CMK (cell line): ENCODE results near the gene LSM5.

Source experiments
- DNase-seq: peaks from one replicate; pipeline ENCODE4 v3.0.0-alpha.2; 2010; ENCODE audit warnings: low read depth

LSM5 gene

DNA sequence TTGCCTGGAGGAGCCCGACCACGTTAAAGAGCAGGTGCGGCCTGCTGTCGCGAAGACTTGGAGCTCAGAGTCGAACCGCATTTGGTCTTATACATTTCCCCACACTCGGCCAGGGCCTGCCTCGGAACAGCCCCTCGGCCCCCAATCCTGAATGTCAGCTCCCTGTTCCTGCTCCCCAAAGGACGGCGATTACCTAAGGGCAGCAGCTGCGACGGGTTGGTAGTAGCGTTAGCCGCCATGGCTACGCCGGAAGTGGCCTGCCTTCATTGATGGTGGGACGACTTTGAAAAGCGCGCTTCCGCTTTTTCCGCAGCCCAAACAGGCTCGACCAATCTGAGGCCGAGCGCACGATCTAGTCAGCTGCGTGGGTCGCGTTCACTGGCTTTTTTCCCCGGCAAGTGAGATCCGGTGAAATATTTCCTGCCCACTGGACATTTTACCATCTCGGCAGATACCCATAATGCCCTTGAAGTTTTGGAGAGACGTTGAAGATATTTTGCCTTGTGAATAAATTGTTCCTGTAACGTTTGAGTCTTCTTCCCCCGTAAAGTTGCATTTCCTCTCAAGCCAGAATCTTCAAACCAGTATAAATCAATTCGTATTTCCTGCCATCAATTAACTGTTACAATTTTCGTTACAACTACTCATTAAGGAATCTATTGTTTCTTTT is at the start of gene LSM5:
TSS of gene LSM5 (minus strand) at position 254 of the 670 bp plus-strand sequence. CDS start at position 239, 15 bp downstream.
- peak; percentile 71 for DNase-seq

GRCh38 chr7:32539366-32539765 is 49.2 kb upstream of the LSM5 start:
- no peak for DNase-seq

- no peak for DNase-seq
Measured at GRCh38 chr7:32537760-32538159, 47.6 kb upstream of the LSM5 start.

GRCh38 chr7:32536585-32536984 is 46.4 kb upstream of the LSM5 start:
- DNase-seq: no peak

DNA sequence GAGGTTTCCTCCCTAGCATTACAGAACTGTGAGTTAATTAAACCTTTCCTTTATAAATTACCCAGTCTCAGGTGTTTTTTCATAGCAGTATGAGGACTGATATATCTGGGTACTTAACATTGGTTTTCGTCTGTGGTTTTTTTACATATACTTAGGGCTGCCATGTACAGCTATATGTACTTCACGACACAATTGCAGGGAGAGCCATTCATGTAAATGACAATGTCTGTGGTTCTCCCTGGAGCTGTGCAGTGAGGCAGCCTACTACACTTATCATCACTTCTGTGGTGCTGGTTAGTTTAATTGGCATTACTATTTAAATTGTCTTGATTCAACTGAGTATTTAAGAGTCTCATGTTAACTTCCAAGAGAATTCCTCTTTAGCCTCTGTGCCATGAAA is 45.8 kb upstream of the LSM5 start:
- DNase-seq: no peak

DNA sequence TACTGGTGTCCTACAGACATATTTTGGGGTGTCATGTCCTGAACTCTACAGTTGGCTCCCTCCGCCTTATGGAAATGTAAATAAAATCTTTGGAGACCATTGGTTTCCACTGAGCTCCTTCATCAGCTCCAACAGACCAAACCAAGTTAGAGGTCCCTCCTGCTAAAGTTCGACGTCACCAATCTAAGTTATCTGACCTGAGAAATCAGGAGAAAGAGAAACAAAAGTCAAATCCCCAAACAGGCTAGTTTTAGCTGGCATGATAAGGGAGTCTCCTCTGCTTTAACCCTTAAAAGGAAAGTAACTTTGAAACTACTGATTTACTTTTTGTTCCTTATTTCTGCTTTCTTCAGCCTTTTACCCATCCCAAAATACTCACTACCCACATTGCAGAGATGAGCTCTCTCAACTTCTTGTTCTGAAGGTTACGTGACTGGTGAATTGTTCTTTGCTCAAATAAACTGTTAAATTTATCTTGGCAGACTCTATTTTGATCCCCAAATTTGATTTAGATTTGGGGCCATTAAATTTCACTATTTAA is 45.1 kb upstream of the LSM5 start:
- DNase-seq: no peak

- DNase-seq: no peak
Measured at GRCh38 chr7:32533276-32534029, 43.3 kb upstream of the LSM5 start.

DNA sequence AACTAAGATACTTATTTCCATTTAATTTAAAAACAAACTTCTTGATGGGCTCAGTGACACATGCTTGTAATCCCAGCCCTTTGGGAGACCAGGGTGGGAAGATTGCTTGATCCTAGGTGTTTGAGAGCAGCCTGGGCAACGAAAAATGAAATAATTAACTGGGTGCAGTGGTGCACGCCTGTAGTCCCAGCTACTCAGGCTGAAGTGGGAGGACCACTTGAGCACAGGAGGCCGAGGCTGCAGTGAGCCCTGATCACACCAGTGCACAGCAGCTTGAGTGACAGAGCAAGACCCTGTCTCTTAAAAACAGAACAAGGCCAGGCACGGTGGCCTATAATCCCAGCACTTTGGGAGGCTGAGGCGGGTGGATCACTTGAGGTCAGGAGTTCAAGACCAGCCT is 42.5 kb upstream of the LSM5 start:
- no peak for DNase-seq

DNA sequence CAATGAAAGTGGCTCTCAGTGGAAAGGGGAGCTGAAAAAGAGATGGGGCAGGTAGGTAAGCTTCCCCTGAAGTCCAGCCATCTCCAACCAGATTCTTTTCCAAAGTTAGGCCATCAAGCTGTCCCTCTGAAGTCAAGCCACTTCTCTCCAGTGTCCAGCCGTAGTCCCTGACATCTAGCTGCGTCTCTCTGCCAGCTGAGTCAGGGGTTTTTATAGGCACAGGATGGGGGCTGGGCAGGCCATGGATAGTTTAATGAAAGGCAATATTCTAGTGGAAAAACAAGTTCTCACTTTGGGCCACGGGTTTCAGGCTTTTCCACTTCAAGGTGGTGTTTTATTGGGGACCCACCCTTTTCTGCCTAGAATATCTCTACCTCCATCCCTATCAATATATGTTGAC is 41.9 kb upstream of the LSM5 start:
- no peak for DNase-seq

GRCh38 chr7:32531402-32531801 is 41.2 kb upstream of the LSM5 start:
- DNase-seq: no peak

- no peak for DNase-seq
Measured at GRCh38 chr7:32525839-32526238, 35.7 kb upstream of the LSM5 start.

DNA sequence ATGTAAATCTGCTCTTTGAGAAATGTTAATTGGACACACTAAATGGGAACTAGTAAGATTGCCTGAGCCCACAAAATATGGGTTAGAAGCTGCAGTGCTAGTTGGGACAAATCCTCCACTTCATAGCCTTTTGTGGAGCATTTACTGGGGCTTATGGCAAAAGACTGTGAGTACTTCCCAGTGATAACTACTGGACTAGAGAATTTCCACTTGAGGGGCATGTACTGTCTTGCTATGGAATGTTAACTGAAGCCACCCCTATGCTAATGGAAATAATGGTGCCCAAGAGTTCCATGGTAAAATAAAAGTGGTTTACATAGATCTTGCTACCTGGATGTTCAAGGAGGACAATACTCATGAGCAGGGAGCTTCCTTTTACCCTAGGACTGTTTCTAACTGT is 34.5 kb upstream of the LSM5 start:
- DNase-seq: no peak

GRCh38 chr7:32522746-32523530 is 32.8 kb upstream of the LSM5 start:
- DNase-seq: no peak

DNA sequence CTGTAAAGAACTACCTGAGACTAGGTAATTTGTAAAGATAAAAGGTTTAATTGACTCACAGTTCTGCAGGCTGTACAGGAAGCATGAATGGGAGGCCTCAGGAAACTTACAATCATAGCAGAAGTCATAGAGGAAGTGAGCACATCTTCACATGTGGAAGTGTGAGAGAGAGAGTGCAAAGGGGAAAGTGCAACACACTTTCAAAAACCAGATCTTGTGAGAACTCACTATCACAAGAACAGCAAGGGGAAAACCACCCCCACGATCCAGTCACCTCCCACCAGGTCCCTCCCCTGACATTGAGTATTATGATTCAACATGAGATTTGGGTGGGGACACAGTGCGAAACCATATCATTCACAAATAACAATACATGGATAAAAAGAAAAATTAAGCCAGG is 29.6 kb upstream of the LSM5 start:
- DNase-seq: no peak

GRCh38 chr7:32518534-32519140 is 28.5 kb upstream of the LSM5 start:
- no peak for DNase-seq

- DNase-seq: no peak
Measured at GRCh38 chr7:32516551-32517100, 26.4 kb upstream of the LSM5 start.

DNA sequence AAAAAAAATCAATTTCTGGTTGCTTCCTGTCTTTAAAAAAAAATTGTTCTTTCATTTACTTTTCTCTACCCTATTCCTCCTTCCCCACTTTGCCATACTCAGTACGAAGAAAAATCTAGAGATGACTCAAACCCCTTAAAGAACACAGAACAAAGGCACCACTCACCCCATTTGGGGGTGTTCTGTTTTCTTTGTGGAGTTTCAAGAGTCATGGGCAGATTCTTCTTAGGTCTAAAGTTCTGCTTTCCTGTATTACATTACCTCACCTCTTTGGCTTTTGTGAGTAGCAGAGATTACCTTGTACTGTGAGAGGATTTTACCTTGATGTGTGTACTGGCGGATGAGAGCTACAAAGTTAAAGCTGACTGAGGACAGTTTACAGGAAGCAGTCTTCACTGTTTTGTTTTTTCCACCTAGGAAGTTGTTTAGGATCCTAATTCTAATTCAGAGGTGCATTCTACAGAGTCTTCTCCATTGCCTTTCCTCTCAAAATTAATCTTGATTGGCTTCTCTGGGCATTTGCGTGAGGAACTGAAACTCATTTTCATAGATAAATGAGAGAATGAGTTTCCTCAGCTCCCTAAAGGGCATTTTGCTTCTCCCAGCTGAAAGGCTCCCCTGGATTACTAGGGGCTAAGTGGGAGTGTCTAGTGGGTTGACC is 25.8 kb upstream of the LSM5 start:
- DNase-seq: no peak

GRCh38 chr7:32513210-32513609 is 23.0 kb upstream of the LSM5 start:
- no peak for DNase-seq

GRCh38 chr7:32511791-32512190 is 21.6 kb upstream of the LSM5 start:
- no peak for DNase-seq

GRCh38 chr7:32507414-32507813 is 17.2 kb upstream of the LSM5 start:
- DNase-seq: no peak

DNA sequence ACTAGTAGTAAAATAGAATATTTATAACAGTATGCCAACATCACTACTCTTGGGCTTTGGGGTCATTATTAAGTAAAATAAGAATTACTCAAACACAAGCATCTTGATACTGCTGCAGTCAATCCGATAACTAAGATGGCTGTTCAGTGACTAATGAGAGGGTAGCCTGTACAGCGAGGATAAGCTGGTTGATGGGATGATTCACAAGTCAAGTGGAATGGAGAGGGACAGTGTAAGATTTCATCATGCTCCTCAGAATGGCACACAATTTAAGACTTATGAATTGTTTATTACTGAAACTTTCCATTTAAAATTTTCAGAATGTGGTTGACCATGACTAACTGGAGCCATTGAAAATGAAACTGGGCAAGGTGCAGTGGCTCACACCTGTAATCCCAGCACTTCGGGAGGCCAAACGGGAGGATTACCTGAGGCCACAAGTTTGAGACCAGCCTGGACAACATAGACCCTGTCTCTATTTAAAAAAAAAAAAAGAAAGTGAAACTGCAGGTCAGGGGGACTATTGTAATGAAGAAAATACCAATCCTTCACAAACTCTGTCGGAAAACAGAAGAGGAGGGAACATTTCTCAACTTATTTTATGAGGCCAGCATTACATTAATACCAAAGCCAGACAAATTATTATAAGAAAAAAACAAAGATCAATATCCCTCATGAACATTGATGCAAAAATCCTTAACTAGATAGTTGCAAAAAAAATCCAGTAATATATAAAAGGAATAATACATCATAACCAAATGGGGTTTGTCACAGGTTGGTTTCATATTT is 16.3 kb upstream of the LSM5 start:
- no peak for DNase-seq
